ENCODE data around the gene DOCK4.

Gene DOCK4

GRCh38 chr7:112065758-112066157, 140.4 kb downstream of the DOCK4 start:
- TF ChIP-seq SPI1 (IDR thresholded peaks at IDR 0.05; ENCODE audit: borderline replicate concordance, low read depth) (no peak), CTCF (IDR thresholded peaks at IDR 0.05; ENCODE audit: insufficient read depth, low read length) (no peak)

GRCh38 chr7:112064627-112065385, 141.4 kb downstream of the DOCK4 start:
- H3K27me3 ChIP-seq (ENCODE audit: insufficient read depth, poor library complexity, severe bottlenecking), result no peaks in the 10 kb centered on the region
- no peak overlapping the region for H3K27ac ChIP-seq (replicated peaks)
- H3K4me3 ChIP-seq (replicated peaks; ENCODE audit: insufficient read depth, low read length), result no peak overlapping the region
- DNase-seq (ENCODE audit: low read depth in 1 of 2, low spot score in 1 of 2), result no peak
- no peak for TF ChIP-seq SPI1 (IDR thresholded peaks at IDR 0.05; ENCODE audit: borderline replicate concordance, low read depth)

More at GRCh38 chr7:112065758-112066157, 140.4 kb downstream of the DOCK4 start:
- no peak overlapping the region for H3K27ac ChIP-seq (replicated peaks)
- DNase-seq (ENCODE audit: low read depth in 1 of 2, low spot score in 1 of 2), result no peak
- no peak overlapping the region for H3K4me3 ChIP-seq (replicated peaks; ENCODE audit: insufficient read depth, low read length)
- H3K27me3 ChIP-seq (ENCODE audit: insufficient read depth, poor library complexity, severe bottlenecking), result no peaks in the 10 kb centered on the region

GRCh38 chr7:112063974-112064373, 142.2 kb downstream of the DOCK4 start:
- Histone ChIP-seq H3K27me3 (ENCODE audit: insufficient read depth, poor library complexity, severe bottlenecking) (no peaks in the 10 kb centered on the region), H3K4me3 (replicated peaks; ENCODE audit: insufficient read depth, low read length) (no peak overlapping the region), H3K27ac (replicated peaks) (no peak overlapping the region)
- DNase-seq (ENCODE audit: low read depth in 1 of 2, low spot score in 1 of 2), result no peak
- TF ChIP-seq POLR2AphosphoS5 (IDR thresholded peaks at IDR 0.05; ENCODE audit: low read depth) (no peak), REST (IDR thresholded peaks at IDR 0.05; ENCODE audit: insufficient replicate concordance, low read depth) (no peak), GABPA (IDR thresholded peaks at IDR 0.05; ENCODE audit: low read depth) (no peak), SPI1 (IDR thresholded peaks at IDR 0.05; ENCODE audit: borderline replicate concordance, low read depth) (no peak), CTCF (IDR thresholded peaks at IDR 0.05; ENCODE audit: insufficient read depth, low read length) (no peak)

- no peak overlapping the region for H3K27ac ChIP-seq (replicated peaks)
- no peak for DNase-seq (ENCODE audit: low read depth in 1 of 2, low spot score in 1 of 2)
- no peak for TF ChIP-seq POLR2AphosphoS5 (IDR thresholded peaks at IDR 0.05; ENCODE audit: low read depth)
- no peak for TF ChIP-seq CTCF (IDR thresholded peaks at IDR 0.05; ENCODE audit: insufficient read depth, low read length)
- no peak for TF ChIP-seq GABPA (IDR thresholded peaks at IDR 0.05; ENCODE audit: low read depth)
- no peak for TF ChIP-seq REST (IDR thresholded peaks at IDR 0.05; ENCODE audit: insufficient replicate concordance, low read depth)
- no peak for TF ChIP-seq SPI1 (IDR thresholded peaks at IDR 0.05; ENCODE audit: borderline replicate concordance, low read depth)
Measured at GRCh38 chr7:112061051-112061450, 145.1 kb downstream of the DOCK4 start.

More at GRCh38 chr7:112061051-112061450, 145.1 kb downstream of the DOCK4 start:
- Histone ChIP-seq H3K27me3 (ENCODE audit: insufficient read depth, poor library complexity, severe bottlenecking) (no peaks in the 10 kb centered on the region), H3K4me3 (replicated peaks; ENCODE audit: insufficient read depth, low read length) (no peak overlapping the region)
